HG02642 (cell line): ENCODE results near the gene ZMYND8.

Experiments used
- ATAC-seq: cut with Tn5 transposase; IDR thresholded peaks from one replicate; pipeline ENCODE4 v1.9.1; 2021; ENCODE audit warnings: mild to moderate bottlenecking; ENCODE audit not compliant: unreplicated experiment, poor library complexity

ZMYND8 gene

GRCh38 chr20:47235853-47236638, 120.5 kb downstream of the ZMYND8 start:
- ATAC-seq = no peak

- ATAC-seq = no peak
These were observed 121.4 kb downstream of the ZMYND8 start for GRCh38 chr20:47235111-47235510.

- no peak for ATAC-seq
These were observed 122.9 kb downstream of the ZMYND8 start for GRCh38 chr20:47233333-47234188.

- ATAC-seq = no peak
These were observed 124.0 kb downstream of the ZMYND8 start for GRCh38 chr20:47232518-47232917.

GRCh38 chr20:47231382-47232039, 125.0 kb downstream of the ZMYND8 start:
- no peak for ATAC-seq

- no peak for ATAC-seq
These were observed 125.7 kb downstream of the ZMYND8 start for GRCh38 chr20:47230811-47231256.

GRCh38 chr20:47228654-47229053, 127.8 kb downstream of the ZMYND8 start:
- ATAC-seq = no peak

GRCh38 chr20:47227576-47227975, 128.9 kb downstream of the ZMYND8 start:
- no peak for ATAC-seq

GRCh38 chr20:47227119-47227518, 129.4 kb downstream of the ZMYND8 start:
- no peak for ATAC-seq

GRCh38 chr20:47225458-47225857, 131.0 kb downstream of the ZMYND8 start:
- no peak for ATAC-seq

GRCh38 chr20:47224857-47225256, 131.6 kb downstream of the ZMYND8 start:
- no peak for ATAC-seq

- no peak for ATAC-seq
These were observed 132.2 kb downstream of the ZMYND8 start for GRCh38 chr20:47224300-47224791.

- ATAC-seq = no peak
These were observed 132.6 kb downstream of the ZMYND8 start for GRCh38 chr20:47223896-47224295.

GRCh38 chr20:47222468-47223119, 133.9 kb downstream of the ZMYND8 start:
- no peak for ATAC-seq

- ATAC-seq = no peak
These were observed 135.4 kb downstream of the ZMYND8 start for GRCh38 chr20:47221036-47221625.

GRCh38 chr20:47220161-47220582, 136.3 kb downstream of the ZMYND8 start:
- no peak for ATAC-seq

GRCh38 chr20:47217482-47218446, 138.7 kb downstream of the ZMYND8 start:
- ATAC-seq = no peak

- no peak for ATAC-seq
These were observed 139.6 kb downstream of the ZMYND8 start for GRCh38 chr20:47216819-47217410.
